GM19324 (cell line): Measurements from ENCODE around the gene ZFYVE27.

ENCODE experiments used
- ATAC-seq: cut with Tn5 transposase; IDR thresholded peaks from one replicate; pipeline ENCODE4 v1.9.1; 2021; ENCODE audit warnings: mild to moderate bottlenecking, moderate library complexity; ENCODE audit not compliant: unreplicated experiment, low FRiP score

The ZFYVE27 gene

DNA sequence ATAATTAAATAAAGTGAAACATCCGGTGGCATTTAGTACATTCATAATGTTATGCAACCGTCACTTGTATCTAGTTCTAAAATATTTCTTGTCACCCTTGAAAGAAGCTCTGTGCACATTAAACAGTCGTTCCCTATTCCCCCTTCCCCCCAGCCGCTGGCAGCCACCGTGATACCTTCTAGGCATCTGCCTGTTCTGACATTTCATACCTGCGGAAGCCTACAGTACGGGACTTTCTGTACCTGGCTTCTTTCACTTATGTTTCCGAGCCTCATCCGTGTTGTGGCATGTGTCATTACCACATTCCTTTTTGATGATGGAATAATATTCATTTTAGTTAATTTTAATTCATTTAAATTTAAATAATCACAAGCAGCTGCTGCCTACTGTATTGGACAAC, 48.8 kb downstream of the ZFYVE27 start:
- no peak for ATAC-seq

GRCh38 chr10:97788552-97789442, 51.9 kb downstream of the ZFYVE27 start:
- no peak for ATAC-seq

DNA sequence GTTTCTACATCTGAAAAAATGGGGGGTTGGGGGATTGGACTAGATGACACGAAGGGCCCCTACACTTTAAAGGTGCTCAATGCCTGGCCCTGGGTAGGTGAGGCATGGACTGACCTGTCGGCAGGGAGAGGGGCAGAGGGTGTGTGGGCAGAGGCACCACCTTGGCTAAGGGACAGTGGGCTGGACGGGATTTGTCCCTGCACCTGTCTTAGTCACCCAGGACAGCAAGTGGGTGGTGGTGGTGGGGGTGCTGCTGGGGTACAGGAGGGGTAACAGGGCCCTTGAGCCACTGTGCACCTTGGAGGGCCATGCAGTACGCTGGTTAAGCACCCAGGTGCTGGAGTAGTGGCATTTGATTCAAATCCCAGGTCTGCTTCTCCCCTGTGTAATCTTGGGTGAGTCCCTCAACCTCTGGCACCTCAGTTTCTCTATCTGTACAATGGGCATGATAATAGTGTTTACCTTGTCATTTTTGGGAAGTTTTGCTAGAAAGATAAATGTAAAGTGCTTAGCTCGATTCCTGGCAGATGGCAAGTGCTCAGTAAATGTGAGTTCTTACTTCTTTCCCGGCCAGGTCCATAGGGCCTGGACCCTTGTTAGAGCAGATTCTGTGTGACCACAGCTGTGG, 53.0 kb downstream of the ZFYVE27 start:
- no peak for ATAC-seq

DNA sequence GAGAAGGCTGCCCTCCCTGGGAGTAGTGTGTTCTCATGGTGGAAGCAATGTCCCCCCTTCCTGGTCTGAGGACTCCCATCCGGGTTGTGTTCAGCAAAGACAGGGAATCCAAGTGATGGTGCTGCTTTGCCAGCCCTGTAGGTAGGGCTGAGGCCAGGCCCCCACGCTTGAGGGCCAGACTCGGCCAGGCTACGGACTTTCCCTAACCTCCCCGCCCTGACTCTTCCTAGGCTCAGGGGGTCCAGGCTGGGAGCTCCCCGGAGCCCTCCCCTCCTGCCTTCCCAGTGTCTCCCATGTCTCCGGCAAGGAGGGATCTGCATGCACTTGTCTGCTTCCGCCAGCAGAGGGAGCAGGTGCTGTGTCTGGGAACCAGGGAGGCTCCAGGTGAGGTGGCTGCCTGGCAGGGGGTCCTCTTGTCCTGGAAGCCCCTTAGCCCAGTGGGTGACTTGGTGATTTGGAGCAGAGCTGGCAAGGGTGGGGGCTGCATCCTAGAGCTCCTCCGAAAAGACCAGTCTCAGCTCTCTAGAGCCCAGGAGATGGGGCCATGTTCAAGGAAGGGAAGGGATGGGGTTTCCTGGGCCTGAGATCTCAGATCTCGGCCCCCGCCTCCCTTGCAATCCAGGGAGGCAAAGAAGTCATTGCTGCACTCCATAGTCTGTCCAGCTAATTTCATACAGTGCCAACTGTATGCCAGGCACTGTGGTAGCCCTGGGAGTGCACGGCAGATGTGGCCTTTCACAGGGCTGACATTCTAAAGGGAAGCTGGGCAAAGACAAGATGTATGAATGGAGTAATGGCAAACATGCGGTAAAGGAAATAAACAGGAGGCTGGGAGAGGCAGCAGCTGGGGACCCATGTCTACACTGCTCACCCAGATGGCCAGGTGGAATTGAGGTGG, 55.1 kb downstream of the ZFYVE27 start:
- peak; percentile 52 for ATAC-seq

- no peak for ATAC-seq
These were observed 59.0 kb downstream of the ZFYVE27 start for GRCh38 chr10:97795886-97796285.

DNA sequence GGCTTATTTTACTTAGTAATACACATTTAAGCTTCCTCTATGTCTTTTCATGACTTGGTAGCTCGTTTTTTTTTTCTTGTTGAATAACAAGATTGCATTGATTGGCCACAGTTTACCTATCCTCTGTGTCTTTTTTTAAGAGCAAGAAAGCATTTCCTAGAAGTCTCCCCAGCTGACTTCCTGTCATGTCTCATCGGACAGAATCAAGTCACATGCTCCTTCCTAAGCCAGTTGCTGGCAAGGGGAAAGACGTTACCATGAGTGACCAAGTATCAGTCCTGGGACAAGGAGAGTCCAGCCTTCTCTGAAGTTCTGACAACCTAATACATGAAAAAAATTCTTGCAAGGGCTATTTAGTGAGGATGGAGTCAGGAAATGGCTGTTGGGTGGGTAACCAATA, 59.7 kb downstream of the ZFYVE27 start:
- ATAC-seq, result no peak

DNA sequence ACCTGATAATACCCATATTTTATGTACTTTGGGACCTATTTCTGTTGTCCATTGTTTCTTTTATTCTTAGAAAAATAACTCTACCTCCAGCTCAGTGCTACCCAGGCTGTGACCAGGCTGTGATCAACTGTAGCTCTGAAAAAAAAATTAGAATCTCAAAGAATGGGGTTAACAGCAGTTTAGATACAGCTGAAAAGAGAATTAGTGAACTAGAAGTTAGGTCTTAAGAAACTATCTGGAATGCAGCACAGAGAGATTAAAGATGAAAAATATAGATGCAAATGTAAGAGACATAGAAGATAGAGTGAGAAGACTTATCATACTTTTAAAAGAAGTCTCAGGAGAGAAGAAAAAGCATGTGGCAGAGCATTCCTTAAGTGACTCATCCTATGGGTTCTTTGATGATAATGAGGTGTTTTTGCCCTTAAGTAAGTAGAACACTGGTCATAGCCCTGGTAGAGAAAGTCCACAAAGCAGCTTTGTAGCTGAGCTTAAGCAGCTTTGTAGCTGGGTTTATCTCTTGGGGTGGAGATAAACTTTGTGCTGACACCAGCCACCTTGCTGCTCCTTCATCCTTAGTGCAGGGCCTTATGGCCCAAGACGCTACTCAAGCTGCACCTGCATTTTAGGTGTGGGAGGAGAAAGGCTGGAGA, 62.2 kb downstream of the ZFYVE27 start:
- no peak for ATAC-seq

- no peak for ATAC-seq
These were observed 63.5 kb downstream of the ZFYVE27 start for GRCh38 chr10:97800474-97800873.

DNA sequence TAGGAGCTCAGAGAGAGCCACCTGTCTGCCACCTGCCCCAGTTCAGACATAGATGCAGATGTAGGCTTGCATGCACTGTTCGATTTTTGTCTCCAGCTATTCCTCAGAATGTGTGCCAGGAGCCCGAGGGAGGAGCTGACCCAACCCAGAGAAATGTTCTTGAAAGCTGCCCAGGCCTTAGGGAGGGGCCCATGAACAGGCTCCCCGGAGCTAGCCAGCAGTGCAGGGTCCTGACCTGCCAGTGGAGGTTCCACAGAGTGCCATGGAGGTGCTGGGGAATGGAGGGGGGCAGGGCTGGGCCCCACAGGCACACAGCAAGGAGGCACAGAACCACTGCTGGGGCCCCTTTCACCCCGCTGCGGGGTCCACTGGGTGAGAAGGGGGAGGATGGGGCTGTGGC, 64.5 kb downstream of the ZFYVE27 start:
- ATAC-seq, result no peak

GRCh38 chr10:97805096-97805884, 68.4 kb downstream of the ZFYVE27 start:
- no peak for ATAC-seq

- ATAC-seq, result no peak
These were observed 69.0 kb downstream of the ZFYVE27 start for GRCh38 chr10:97805949-97806348.

GRCh38 chr10:97810446-97810845, 73.5 kb downstream of the ZFYVE27 start:
- ATAC-seq, result no peak
